Adipose tissue (tissue), 3 donors: Measurements from ENCODE around the gene CTNNA2. TPM values are rescaled to one million over a fixed set of nuclear protein-coding genes. Genes with fewer than 3 reads are reported as not detected.

Experiments
- H3K27ac ChIP-seq: one replicate; pipeline ENCODE4 v1.5.1; 2013; ENCODE audit warnings: low read depth, low read length
- WGBS, 3 donors: extraction: QIAGEN DNeasy Blood & Tissue Kit; methylation state at CpG; one replicate each; pipeline ENCODE4 v1.1.7; 2013; 5-methylcytosine and 5-hydroxymethylcytosine counted together
- polyA plus RNA-seq, 3 donors: library from polyadenylated mRNA; stranded (reverse); fragments of 200-250 nt; gene quantifications; one replicate each; pipeline ENCODE4 v1.2.3, GENCODE V29; 2013
- donor health status: healthy with polysubstance abuse.
- donor health status: Bipolar disorder and iron deficiency.
- donor health status: healthy.

CTNNA2 gene
- polyA plus RNA-seq, 3 donors = 0.07 to 0.47 TPM; not detected in 1

DNA sequence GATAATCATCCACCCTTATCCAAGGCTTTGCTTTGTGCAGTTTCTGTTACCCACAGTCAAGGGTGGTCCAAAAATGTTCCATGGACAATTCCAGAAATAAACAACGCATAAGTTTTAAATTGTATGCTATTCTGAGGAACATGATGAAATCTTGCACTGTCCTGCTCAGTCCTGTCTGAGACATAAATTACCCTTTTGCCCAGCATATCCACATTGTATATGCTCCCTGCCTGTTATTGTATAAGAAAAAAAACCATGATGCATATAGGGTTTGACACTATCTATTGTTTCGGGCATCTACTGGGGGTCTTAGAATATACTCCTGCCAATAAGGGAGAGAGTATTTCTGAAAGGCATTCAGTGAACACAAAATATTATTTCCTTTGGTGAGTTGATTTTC is 767.7 kb downstream of the CTNNA2 start:
- 84 to 90% (median 89%) methylated on average over 2 of the region's 2 CpGs for WGBS, 3 donors
- H3K27ac ChIP-seq = no peak overlapping the region

DNA sequence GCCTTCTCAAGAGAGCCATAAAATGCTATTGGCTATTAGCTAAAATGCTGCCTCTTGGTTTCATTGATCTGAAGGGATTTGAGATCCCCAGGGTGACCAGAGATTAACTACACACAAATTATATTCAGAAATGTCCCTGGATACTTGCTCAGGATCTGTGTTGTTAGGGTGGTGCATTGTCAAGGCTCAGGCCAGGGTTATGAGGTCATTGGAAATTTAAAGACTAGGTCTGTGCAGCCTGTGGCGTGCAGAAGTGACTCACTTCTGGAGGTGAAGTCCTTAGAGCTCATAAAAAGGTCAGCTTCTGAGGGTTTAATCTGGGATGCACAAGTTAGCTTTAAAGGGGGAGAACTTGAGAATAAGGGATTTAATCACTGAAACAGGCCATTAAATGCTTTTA is 768.2 kb downstream of the CTNNA2 start:
- WGBS, 3 donors = 80 to 83% (median 81%) methylated on average over 1 of the region's 1 CpG
- no peak overlapping the region for H3K27ac ChIP-seq

DNA sequence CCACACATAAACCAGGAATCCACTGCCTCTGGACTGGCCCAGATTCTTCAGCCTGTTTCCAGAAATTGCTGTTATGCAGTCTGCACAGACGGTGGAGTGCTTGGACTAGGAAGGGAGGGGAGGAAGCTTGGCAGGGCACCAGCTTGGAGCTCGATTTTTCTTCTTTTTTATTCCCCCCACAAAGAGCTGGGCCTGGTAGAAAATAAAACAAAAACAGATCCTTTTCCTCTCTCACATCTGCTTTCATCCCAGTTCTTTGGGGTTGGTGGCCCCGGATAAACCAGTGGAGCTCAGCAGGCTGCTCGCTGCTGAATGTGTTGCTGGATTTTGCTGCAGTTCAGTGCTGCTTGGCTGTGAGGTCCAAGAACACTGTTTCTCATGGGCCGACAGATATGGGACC is 775.7 kb downstream of the CTNNA2 start:
- H3K27ac ChIP-seq = no peak overlapping the region
- 34 to 39% (median 36%) methylated on average over 5 of the region's 5 CpGs for WGBS, 3 donors

DNA sequence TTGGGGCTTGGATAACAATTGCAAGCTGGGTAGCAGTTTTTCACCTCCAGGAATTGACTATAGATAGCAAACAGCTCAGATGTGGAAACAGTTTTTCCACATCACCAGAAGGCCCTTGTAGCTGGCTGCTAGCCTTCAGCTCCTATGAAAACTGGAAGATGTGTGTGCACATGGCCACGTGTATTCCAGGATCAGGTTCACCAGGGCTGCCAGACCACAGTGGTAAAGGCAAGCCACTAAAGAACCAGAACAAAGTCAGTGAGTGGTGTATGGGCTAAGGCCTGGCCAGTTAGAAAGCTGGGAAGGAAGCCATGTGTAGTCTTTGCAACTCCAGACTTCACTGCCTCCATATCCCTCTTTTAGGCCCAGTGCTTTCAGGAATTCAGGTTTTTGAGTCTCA is 778.8 kb downstream of the CTNNA2 start:
- 50 to 68% (median 56%) methylated on average over 1 of the region's 1 CpG for WGBS, 3 donors
- H3K27ac ChIP-seq = no peak overlapping the region

DNA sequence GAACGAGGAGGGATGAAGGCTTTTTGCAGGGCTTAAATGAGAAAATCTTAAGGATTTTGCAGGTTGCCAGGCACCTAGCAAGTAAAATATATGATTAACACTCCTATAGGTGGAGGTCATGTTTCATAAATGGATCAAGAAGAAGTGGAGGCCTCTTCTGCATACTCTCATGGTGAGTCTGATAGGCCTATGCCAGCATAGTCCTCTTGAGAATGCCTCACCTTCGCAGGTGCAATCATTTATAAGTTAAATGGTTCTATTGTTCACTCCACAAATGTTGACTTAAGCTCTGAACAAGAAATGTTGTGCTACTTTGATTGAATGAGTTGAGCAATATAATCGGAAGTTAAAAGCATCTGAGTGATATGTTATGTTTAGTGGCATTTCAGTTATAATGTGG is 779.6 kb downstream of the CTNNA2 start:
- H3K27ac ChIP-seq = no peak overlapping the region
- WGBS, 3 donors = 49 to 80% (median 79%) methylated on average over 3 of the region's 3 CpGs

DNA sequence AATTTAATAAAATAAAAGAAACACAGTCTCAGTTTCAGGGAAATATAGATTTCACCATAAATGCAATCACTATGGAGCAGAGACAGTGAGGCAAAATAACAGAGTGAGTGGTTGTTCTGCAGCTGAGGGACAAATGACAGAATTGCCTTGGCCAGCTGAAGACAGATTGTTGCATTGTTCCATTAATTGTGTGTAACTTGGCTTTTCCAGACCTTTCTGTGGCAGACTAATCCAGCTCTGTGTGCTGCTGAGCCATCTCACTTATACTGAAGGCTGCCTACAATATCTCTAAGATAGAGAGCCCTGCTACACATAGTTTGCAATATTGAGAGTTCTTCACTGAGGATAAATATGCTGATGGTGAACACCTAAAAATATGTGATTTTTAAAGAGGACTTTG is 780.2 kb downstream of the CTNNA2 start:
- H3K27ac ChIP-seq = no peak overlapping the region

DNA sequence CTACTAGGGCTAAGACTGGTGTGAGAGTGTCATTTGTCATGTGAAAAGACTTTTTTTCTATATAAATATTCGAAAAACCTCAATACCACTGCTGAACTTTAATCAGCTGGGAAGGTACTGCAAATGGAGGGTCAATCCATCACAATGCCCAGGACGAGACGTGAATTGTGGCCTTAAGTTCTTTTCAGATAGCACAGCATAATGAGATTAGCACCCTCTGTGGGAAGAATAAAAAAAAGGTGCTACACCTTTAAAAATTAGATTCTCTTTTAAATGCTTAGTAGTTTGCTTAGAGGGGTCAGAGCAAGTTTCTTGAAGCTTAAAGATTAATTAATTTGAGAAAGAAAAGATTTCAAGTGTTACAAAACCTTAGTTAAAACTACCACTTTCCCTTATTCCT is 786.1 kb downstream of the CTNNA2 start:
- no peak overlapping the region for H3K27ac ChIP-seq
- WGBS, 3 donors = 32 to 62% (median 47%) methylated on average over 3 of the region's 3 CpGs

DNA sequence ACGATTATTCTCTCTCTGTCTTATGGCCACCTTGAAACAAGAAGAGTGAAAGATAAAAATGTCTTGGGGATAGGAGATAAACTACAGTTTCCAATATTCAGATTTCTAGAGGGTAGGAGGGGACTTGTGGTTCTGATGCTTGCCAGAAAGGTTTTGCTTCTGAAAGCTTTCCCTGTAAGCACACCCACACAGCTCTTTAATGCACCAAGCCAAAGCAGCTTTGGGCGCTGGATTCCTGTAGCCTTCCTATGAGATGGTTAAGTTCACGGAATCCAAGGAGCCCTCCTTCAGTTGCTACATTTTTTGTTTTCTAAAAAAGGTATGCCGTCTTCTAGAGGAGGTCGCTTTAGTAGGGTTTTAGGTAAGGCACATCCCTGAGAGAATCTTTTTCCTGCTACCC is 786.8 kb downstream of the CTNNA2 start:
- H3K27ac ChIP-seq = no peak overlapping the region
- WGBS, 3 donors = 45 to 62% (median 49%) methylated on average over 5 of the region's 5 CpGs

DNA sequence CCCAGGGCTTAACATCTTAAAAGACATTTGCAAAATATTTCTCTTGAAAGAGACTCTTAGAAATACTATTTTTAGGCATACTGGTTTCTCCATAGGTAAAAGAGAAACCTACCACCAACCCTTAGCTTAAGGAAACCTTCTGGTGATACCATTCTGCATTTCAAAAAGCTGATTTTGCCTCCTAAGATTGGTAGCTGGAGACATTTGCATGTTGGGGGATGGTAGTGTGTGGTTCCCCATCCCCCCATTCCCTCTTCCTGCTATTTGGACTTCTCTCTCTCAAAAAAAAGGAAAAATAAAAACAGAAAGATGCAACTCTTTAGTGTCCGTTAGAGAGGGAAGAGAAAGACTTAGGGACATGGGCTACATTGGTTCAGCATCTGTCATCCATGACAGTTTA is 787.5 kb downstream of the CTNNA2 start:
- no peak overlapping the region for H3K27ac ChIP-seq
- WGBS, 3 donors = 58 to 83% (median 59%) methylated on average over 1 of the region's 1 CpG

DNA sequence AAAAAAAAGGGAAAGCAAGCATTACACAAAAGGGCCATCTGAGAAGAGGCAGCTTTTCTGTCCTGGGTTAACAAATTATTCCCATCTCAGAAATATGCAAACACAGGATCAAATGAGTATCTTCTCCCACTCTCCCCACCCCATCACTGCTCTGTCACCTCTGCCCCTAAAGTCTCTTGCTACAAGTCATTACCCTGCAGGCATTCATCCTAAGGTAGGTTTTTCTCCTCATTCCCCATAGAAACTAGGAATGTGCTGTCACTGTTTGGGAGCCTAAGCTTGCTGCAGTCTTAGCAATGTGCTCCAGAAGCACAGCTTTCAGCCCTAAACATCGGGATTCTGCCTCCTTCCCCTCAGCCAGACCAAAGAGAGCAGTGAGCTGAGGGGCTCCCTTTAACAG is 788.1 kb downstream of the CTNNA2 start:
- WGBS, 3 donors = 15 to 36% (median 33%) methylated on average over 1 of the region's 1 CpG
- H3K27ac ChIP-seq = no peak overlapping the region

DNA sequence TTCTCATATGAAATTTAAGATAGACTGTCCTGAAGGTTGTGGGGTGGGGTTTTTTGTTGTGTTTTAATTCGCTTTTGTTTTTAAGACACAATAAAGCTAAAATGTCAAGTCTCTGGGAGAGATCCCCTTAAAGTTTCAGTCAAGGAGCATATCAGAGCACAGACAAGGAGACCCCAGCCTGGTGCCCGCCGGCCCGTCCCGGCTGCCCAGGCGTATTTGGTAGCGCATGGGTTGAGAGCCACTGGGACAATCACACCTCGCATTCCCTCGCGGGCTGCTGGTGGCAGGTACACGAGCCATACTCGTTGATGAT is 789.1 kb downstream of the CTNNA2 start:
- no peak overlapping the region for H3K27ac ChIP-seq

DNA sequence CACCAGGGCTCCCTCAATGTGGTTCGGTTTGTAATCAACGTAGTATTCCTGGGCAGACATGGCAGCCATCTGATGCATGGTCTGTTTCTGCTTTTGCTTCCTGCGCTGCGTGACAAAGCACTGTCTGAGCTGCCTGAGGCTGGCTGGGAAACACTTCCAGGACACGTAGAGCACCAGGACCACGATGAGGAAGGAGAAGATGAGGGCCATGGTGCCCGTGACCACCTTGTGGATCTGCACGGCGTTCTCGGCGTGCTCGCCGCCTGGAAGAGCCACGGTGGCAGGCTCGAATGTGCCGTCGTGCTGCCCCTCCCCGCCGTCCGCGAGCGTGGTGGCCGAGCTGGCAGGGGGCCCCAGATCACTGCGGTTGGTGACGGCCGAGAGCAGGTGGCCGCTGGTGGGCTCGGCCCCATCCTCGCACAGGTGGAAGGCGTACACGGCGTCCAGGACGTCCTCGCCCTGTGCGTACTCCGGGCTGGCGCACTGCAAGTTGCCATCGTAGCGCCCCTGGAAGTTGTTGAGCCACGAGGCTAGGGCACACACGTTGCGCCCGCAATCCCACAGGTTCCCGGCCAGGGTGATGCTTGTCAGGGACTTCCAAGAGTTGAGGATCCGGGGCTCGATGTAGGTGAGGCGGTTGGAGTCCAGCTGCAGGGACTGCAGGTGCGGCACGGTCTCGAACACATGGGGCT is 789.6 kb downstream of the CTNNA2 start:
- H3K27ac ChIP-seq = no peak overlapping the region
- 4 to 10% (median 9%) methylated on average over 50 of the region's 50 CpGs for WGBS, 3 donors

More for the DNA sequence above, 789.1 kb downstream of the CTNNA2 start:
- 12 to 36% (median 23%) methylated on average over 12 of the region's 12 CpGs for WGBS, 3 donors

DNA sequence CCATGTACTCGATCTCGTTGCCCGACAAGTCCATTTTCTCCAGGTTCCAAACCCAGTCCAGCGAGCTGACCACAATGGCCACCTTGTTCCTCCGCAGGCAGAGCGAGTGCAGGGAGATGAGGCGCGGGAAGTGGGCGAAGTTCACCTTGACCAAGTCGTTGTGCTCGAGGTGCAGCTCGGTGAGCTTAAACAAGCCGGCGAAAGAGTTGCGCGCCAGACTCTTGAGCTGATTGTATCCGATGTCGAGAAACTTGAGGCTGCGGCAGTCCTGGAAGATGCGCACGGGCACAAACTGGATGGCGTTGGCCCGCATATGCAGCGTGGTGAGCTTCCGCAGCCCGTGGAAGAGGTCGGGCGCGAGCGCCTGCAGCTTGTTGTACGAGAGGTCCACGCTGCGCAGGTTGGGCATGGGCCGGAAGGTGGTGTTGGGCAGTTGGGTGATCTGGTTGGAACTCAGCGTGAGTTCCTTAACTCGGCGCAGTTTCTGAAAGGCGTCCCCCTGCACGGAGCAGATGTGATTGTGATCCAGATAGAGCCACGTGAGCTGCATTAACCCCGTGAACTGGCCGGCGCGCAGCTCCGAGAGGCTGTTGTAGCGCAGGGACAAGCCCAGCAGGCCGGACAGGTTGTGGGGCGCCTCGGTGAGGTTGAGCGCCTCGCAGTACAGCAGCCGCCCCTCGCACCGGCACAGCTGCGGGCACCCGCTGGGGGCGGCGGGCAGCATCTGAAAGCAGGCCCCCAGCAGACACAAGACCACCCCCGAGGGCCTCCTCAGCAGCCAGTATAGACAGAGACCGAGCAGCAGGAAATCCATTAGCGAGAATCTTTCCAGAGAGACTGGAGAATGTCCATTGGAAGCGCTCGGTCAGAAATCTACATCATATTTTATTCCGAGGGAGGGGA is 790.4 kb downstream of the CTNNA2 start:
- 2 to 3% (median 3%) methylated on average over 64 of the region's 64 CpGs for WGBS, 3 donors

DNA sequence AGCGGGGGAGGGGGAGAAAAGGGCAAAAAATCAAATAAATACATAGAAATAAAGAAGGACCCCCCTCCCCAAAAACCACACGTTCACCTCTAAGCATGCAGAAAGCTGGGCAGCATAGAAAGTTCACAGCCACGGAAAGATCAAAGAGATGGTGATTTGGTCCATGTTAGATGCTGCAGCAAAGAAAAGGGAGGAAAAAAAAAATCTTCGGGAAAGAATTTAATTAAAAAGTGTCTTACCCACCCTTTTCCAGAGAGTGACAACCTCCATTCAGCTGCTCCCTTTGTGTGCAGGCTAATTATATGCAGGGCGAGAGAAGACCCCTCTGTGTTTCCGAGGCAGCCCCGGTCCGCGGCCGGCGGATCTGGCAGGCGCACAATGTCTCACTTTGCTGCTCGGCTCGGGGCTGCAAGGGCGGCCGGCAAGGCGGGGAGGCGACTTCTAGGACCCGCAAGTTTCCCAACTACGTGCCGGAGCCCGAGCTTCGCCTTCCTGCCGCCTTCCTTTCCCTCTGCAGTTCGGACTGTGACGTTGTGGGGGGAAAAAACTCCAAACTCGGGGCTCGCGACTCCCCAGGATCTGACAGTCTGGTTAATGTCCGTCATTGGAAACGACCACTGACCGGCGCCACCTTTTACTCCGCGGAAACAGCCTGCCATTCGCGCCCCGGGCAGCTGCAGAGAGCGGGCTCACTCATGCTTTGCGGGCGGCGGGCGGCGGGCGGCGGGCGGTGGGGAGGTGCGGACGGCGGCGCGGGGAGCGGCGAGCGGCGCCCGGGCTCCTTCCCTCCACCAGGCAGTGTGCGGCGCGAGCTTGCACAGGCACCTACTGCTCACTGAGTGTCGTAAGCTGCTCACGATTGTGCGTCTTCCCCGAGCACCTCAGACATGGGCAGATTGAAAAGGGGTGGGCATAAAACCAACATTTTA is 791.3 kb downstream of the CTNNA2 start, which contains the start of gene LRRTM1:
TSS of gene LRRTM1 (minus strand) at position 844 of the 929 bp plus-strand sequence. CDS start 933 bp downstream, outside the sequence.
- H3K27ac ChIP-seq = no peak within 1 kb of the TSS
- 1 to 2% (median 1%) methylated on average over 51 to 64 of the region's 64 CpGs for WGBS, 3 donors

More for the DNA sequence above, 790.4 kb downstream of the CTNNA2 start:
- H3K27ac ChIP-seq = no peak overlapping the region

DNA sequence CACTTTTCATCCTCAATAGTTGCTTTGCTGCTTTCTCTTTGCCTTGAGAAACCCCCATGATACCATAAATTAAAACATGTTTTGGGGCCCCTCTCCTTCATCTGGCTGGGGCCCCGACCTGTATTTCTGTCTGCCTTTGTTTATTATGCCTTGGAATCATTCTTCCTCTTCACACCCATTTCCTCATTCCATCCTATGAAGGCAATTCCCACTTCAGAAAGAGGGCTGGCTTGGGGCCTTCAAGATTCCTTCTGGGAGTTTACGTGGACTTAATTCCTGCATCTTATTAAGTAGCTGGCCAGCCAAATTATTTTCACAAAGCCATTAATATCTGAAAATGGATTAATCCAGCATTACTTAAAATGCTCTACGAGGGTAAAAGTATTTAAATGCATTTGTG is 798.5 kb downstream of the CTNNA2 start:
- no peak overlapping the region for H3K27ac ChIP-seq
- WGBS, 3 donors = 37 to 55% (median 40%) methylated on average over 3 of the region's 3 CpGs

DNA sequence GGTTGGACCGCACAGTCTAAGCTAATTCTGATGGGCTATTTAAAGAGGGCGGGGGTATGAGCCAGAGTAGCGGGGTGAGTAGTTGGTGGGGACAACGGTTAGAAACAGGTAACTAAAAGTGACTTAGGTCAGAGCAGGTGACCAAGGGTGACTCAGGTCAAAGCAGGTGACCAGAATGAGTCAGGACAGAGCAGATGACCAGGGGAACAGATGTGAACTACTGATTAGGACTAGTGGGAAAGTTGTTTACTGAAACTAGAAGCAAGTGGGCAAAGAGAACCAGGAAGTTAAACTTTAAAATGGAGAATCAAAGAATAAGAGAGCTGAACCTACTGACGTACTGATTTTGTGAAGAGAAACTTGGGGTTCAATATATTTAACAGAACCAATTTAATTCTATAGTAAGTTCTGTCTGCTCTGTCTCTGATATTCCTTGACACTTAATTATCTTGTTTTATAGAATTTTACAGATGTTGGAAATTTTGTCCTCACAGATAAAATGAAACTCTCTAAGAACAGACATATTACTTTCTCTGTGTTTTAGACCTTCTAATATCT is 799.5 kb downstream of the CTNNA2 start:
- no peak overlapping the region for H3K27ac ChIP-seq
- 74 to 91% (median 90%) methylated on average over 5 of the region's 5 CpGs for WGBS, 3 donors

DNA sequence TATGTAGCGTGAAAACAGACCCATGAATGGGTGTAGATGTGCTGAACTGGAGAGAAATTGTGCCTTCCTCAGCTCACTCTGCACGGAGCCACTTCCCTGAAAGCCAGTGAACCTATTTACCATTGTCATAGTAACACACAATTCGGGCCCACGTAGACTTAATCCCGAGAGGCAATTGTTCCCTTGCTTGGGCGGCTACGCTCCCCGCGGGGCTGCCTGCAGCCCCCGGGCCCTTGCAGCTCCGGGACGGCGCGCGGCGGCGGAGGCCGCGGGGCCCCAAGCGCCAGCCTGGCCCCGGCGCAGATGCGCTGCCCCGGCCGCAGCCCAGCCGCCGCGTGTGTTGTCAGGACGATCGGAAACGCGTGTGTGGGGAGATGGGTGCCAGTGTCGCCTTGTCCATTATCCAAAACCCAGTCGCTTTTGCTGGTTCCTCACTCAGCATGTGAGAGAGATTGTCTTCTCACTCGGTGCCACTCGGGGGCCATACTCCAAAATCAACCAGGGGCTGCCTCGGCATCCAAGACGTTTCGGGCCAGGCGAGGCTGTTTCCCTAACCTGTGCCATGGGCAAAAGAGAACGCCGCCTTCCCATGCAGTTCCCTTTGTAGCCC is 809.6 kb downstream of the CTNNA2 start:
- no peak overlapping the region for H3K27ac ChIP-seq
- 7 to 15% (median 9%) methylated on average over 42 of the region's 42 CpGs for WGBS, 3 donors

DNA sequence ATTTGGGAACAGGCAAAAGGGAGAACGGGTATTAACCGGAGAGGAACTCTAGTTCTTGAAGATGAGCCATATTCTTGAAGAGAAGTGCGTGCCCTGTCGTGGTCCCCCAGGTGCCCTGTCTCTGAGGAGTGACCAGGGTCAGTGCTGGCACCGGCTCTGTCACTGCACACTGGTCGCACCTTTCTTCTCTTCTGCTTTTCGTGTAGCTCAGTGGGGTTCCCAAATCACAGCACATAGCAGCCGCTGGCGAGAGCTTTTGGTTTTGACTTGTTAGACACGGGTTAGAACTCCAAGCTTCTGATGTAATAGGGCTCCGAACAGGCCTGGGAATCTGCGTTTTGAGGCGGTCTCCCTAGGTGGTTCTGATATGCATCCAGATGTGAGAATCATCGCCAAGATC is 810.1 kb downstream of the CTNNA2 start:
- WGBS, 3 donors = 30 to 40% (median 36%) methylated on average over 14 of the region's 14 CpGs
- no peak overlapping the region for H3K27ac ChIP-seq
